AG08396 (cell line): Measurements from ENCODE around the gene SWT1.
A peak's percentile ranks its signal among the peaks of the same experiment; 100 is the strongest.

Experiments used
- DNase-seq: peaks from one replicate; pipeline ENCODE4 v3.0.0; 2012; ENCODE audit warnings: low spot score, mixed read lengths

Gene SWT1, protein sequence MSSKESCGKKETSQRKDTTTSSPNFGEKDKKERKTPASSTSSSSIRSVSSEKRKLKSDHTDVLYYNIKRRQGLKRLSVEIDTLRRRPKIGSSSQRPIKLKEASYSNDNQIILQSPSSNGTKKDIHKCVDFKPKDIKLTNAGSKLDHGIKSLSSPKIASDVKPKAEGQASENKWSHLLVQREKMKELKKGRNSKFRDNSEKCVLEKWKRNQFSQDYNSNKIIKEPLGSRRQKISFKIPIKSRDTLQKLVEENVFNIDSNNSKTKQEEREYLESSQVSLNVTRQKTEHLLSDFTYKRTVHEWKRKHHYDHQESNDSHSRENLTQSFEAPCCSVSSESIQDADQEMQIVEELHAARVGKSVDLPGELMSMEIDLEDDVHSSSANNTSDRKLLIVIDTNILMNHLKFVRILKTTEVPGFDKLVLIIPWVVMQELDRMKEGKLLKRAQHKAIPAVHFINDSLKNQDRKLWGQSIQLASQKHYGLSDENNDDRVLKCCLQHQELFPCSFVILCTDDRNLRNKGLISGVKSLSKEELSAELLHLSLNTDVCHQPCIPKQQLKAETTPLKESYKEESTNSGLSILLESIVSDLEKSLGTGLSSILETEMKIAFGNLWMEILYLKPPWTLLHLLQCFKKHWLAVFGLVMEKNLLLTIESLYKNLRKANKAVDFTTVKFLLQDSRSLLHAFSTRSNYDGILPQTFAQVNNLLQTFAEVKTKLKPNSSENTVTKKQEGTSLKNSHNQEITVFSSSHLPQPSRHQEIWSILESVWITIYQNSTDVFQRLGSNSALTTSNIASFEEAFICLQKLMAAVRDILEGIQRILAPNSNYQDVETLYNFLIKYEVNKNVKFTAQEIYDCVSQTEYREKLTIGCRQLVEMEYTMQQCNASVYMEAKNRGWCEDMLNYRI

DNA sequence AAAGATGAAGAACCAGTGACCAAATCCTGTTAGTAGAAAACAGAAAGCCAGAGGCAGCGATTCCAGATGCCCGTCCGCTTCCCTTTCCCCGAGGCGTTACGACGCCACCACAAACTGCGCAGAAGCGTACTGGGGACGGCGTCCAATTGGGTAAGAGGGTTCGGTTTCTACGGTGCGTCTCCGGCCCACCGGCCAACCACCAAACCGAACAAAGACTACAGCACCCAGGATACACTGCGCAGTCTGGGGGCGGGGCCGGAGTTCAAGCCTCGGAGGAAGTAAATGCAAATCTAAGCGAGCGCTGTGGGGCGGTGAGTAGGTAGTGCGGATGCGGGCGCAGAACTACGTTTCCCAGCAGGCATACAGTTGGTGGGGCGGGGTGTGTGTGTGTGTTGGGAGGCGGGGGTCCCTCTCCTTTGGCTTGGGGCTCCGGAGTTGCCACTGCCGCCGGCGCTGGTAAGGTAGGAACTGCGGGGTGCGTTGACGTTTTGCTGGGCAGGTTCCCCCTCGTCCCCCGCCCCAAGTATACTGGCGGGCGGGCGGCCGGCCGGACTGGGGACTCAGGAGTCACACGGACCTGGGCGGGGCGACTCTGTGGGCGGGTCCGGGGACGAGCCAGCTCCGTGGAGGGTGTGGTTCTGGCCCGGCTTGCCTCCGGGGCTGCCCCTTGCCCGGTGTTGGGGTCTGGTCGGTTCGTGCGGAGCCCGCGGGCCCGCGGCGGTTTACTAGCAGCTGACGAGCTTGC is at the start of gene SWT1, which contains the start of gene TRMT1L:
TSS of gene SWT1 (plus strand) at position 314 of the 745 bp plus-strand sequence. CDS start 3,675 bp downstream, outside the sequence.
TSS of gene TRMT1L (minus strand) at position 100 of the 745 bp plus-strand sequence. CDS start 241 bp downstream, outside the sequence.
- DNase-seq: peak; percentile 94

DNA sequence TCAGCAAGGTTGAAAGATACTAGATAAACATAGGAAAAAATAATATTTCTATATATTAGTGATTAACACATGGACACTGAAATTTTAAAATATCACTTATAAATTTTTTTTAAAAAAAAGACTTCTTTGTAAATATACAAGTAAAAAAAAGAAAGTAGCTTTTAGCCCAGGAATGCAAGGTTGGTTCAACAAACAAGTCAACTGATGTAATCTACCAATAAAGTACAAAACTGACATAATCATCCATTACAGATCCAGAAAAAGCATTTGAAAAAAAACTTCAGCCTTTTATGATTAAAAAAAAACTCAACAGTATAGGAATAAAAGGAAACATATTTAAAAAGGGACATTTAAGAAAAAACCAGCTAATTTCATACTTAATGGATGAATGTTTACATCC is 48.6 kb upstream of the SWT1 start:
- no peak for DNase-seq

DNA sequence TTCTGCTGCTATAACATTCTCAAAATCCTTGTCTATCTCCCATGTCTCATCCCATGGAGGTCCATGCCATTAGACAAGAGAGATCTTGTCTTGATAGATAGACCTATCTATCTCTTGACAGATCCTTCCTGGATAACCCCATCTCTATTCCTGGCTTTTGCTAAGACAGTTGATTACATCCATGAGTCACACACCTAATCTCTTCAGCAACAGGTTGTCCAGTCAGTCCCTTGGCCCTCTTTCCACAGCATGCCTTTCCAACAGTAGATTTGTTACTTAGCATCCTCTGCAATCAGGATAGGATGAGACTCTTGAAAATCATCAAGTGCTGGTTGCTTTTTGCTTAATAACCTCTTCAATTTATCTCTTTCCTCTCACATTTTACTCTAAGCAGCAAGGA is 46.8 kb upstream of the SWT1 start:
- DNase-seq: no peak

DNA sequence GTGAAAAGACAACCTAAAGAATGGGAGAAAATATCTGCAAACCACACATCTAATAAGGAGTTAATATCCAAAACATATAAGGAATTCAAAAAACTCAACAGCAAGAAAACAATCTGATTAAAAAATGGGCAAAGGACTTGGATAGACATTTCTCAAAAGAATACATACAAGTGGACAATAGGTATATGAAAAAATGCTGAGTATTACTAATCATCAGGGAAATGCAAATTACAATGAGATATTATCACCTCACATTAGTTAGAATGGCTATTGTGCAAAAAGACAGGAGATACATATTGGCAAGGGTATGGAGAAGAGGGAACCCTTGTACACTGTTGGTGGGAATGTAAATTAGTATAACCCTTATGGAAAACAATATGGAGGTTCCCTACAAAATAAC is 45.1 kb upstream of the SWT1 start:
- no peak for DNase-seq

DNA sequence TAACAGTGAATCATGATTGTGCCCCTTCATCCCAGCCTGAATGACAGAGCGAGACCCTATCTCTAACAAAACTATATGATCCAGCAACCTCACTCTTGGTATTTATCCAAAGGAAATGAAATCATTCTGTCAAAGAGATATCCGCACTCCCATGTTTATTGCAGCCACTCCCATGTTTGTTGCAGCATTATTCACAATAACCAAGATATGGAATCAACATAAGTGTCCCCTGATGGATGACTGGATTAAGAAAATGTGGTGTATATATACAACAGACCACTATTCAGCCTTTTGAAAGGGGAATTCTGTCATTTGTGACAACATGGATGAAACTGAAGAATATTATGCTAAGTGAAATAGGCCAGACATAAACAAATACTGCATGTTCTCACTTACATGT is 44.6 kb upstream of the SWT1 start:
- no peak for DNase-seq

DNA sequence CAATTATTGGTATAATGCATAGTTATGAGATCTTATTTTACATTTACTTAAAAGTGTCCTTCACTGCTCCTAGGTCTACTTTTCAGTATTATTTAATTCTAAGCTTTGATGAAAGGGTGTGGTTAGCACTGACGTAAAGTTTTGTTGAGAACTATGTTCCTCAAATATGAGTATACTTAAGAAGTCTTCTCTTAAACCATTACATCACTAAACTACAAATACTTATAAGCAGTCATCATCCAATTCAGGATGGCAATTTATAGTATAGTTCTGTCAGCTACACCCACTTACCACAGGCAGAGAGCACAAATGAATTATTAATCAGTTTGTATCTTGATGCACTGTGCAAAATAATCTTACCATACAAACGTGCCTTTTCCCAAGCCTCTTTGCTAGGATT is 27.3 kb upstream of the SWT1 start:
- DNase-seq: no peak

DNA sequence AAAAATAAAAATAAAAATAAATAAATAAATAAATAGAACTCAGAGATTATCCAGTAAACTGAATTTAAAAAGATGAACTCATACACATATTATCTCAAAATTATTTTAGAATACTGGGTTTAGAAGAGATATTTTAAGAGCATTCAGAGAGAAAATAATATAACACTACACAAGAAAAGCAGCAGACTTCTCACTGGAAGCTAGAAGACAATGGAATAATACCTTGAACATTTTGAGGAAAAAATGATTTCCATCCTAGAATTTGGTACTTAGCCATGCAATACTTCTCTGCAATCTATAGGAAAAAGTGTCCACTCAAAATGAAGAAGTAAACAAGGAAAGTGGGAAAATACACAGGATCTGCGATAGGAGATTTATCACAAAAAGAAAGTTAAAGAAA is 24.4 kb upstream of the SWT1 start:
- no peak for DNase-seq

DNA sequence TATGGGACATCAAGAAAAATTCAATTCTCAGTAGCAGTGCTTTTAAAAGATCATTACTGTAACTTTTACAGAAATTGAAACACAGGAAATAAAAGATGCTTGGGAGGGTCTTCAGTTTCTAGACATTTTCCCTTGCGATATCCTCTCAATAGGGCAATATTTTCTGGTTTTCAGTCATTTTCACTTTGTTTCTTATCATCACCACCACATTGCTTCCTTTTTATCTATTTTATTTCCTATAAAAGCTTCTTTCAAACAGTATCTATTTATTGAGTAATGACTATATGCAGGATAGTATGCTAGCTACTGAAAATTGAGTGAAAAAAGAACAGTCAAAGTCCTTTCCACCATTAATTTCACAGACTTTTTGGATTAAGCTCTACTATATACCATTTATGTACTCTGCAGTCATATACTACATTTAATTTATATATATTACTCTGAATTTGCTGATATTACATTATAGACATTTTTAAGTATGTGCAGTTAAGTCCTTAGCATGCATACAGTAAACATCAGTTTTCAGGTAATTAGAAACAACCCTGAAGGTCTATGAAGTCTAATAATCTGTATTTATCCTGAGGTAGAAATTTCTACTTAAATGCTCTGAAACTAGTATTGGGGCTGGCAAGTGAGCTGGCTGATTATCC is 18.9 kb upstream of the SWT1 start:
- no peak for DNase-seq

DNA sequence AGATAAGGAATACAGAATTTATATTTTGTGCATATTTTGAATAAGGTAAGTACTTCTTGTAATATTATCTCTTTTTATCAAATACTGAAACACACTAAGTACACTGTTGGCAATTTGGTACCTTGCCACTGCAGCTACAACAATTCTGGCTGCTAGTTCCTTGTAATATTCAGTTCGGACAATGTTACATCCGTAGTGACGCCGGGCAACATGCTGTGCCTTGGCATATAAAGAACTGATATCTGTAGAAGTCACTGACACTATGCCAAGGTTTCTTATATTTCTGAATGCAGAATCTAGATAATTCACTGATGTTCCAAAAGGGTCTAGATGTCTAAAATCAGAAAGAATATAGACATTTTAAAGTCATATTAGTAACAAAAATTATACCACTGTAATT is 17.7 kb upstream of the SWT1 start:
- no peak for DNase-seq

DNA sequence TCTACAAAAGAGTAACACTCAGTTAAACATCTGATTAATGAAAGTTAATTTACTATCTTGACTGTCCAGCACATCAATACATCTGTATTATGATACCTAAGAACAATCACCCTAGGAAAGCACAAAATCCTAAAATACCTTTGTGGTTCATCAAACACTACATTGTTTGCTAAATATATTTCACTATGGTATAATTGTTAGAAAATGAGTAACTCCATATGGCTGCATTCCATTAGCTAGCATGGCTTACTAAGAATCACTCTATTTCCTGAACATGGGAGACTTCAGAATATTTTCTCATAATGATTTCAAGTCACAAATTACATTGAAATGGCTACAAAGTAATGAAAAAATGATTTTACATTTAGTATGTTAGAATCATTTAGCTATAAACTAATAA is 12.7 kb upstream of the SWT1 start:
- DNase-seq: no peak

DNA sequence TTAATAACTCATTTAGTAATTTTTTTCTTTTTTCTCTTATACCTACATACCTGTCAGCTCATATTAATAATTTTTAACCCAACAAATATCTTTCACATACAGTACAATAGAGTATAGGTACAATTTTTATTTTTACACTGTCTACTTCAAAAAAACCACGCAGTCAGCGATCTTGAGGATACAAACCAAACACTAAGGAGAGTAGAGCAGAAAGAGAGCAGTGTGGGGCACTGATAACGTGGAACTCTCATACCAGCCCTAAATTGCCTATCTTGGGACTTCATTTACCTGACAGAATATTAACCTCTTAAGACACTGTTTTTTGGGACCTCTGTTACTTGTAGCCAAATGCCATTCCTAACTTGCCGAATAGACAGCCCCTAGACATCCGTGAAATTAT is 5.8 kb upstream of the SWT1 start:
- no peak for DNase-seq

DNA sequence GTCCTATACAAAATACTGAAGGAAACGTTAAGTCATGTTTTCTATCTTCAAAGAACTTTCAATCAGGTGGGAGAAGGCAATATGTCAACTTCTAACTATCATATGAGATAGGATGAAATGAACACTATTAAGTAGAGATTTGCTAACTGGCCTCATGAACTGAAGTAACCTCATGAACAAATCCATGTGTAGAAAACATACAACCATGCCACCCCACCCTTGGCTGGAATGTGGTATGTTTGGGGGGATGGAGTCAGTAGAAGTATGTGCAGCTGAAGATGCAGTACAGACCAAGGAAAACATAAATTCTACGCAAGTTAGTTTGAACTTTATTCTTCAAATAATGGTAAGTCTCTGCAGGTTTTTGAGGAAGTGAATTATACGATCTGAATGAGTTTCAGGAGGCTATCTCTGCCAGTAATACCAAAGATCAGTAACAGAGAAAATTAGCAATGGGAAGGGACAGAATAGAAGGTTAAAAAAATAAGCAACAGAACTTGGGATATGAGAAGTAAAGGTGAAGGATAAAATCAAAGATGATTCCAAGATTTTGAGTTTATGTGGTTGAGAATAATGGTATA is 4.7 kb upstream of the SWT1 start:
- no peak for DNase-seq

DNA sequence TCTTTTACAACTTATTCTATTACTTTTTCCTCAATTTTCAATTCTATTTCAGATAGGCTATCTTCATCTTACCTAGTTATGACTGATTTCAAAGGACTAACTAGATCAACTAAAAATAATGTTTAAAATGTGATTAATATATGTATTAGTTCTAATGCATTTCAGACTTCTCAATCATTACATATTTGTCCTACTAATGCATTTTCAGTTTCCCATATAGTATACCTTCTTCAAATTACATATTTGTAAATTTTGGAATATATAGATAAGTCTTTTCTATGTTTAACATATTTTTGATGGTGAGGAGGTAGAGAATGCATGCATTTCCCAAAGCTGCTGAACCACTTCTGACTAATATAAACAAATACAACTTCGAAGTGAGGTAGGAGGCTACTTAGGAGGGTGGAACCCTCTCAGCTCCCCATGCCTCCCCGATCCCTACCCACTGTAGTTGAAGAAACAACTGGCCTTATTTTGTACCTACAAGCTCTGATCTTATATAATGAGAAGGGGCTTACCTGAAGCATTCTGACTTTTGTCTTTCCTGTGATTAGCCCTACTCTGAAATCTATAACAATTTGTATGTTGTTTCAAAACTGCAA is 2.0 kb upstream of the SWT1 start:
- DNase-seq: no peak

DNA sequence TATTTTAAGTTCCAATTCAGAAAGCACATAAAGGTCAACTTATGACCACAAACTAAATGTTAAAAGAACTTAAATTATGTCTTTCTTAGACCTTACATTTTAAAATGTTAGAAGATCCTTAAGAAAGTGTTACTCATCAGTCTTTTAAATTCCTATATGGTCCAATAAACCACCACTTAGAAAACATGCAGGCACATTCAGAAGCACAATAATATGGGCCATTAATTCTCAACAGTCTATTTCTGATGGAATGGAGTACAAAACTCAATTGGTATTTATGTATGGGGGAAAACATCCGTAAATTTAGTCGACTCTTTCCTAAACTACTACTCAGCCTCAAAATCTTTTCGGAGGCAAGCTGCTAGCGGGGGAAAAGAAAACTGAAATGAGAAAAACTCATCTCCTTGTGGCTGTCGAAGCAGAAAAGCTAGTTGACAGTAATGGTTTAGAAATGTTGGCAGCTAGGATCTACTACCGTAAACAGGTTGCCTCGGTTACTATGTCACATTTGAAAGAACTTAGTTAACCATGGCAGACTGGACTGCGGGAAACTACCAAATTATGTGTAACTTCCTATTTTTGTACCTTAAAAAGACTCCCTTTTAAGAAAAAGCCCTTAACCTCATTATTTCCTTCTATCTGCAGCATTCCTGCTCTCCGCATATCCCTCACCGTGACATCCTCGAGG is 1.2 kb upstream of the SWT1 start:
- DNase-seq: peak; percentile 36

DNA sequence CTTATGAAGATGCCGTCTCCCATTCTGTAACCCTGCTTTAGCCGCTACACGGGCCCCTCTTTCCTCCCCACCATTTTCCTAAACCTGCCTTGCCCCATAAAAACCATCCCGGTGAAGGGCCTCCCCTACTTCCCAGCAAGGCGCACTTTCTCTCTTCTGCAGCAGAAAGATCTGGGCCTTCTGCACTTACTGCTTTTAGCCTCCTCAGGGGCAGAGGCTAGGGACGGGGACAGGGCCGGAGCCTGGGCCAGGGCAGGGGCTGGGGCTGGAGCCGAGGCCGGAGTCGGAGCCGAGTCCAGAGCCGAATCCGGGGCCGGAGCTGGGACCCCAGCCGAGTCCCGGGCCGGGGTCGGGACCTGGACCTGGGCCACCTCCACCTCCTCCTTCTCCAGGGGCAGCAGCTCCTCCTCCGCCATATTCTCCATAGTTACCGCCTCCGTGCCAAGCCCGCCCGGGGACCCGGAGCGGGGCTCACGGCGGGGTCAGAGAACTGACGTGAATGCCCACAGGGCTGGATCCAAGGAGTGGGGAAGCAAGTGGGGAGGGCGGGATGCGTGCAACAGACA is 596 bp upstream of the SWT1 start:
- no peak for DNase-seq

DNA sequence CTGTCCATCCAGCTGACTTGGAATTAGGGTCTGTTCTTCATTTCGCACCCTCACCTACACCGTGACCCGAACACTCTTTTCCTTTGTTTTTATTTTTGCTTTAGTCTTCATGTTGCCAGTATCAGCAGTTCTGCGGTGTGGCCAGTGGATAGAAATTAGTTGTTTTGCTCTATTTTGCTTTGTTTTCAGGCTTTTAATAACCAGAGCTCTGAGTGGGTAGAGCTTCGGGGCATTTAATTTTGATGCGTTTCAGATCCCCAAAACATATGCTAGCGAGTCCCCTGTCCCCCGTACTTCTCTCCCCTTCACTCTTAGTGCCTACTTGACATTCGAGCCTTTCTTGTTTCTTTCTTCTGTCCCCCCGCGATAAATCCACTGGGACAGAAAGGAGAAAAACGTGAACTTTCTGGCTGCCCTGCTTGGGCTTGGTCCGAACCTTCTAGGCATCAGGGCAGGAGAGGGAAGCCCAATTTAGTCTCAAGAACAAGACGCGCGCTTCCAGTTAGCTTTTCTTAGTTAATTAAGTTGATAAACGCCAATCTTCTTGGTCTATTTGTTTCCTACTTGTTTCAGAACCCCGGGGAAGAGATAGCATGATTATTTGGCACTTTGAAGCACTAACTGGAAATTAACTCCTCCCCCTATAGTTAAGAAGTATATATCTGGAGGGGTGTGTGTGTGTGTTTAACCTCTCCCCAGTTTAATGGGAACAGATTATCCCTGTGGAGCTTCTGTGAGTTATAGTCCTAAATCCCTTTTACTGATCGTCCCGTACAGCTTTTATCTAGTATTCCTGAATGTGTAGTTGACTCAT is 839 bp downstream of the SWT1 start:
- no peak for DNase-seq

DNA sequence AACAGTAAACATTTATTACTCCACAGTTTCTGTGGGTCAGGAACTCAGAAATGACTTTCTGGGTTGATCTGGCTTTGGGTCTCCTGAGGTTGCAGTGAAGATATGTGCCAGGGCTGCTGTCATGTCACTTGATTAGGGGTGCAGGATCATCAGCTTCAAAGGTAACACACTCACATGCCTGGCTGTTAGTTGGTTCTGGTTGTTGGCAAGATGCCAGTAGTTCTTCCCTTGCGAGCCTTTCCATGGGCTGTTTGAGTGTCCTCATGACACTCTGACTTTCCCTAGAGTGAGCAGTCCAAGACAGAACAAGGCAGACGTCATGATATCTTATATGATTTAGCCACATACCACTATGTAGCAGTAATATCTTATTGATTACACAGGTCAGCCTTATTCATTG is 1.8 kb downstream of the SWT1 start:
- no peak for DNase-seq

DNA sequence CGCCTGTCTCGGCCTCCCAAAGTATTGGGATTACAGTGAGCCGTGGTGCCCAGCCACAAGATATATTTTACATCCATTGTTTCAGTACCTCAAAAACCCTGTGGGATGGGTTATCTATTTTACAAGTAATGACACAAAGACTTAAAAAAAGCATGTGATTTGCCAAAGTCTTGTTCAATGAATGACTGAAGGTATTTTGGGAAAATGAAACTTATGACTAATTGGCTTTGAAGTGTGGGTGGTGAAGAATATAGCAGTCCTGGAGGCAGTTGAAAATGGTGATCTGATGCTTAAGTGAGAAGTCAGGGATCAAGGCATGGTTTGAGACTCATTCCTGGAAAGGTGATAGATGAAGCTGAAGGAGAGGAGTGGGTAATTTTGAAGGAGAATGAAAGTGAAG is 3.0 kb downstream of the SWT1 start:
- DNase-seq: no peak

DNA sequence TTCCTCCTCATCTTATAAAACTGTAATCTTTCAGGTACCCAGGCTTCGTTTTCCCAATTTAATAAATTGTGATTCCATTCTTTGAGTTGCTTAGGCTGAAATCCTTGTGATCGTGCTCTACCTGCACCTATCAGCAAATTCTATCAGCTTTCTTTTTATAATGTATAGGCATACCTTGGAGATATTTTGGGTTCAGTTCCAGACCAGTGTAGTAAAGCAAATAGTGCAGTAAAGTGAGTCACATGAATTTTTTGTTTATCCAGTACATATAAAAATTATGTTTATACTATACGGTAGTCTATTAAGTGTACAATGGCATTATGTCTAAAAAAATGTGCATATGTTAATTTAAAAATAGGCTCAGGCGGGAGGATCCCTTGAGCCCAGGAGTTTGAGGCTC is 5.5 kb downstream of the SWT1 start:
- DNase-seq: no peak
